Activated naive CD4-positive, alpha-beta T cell (primary cell): ENCODE measurements around the gene ARRB1.

Source experiments
- DNase-seq, 4 experiments: peaks; one replicate each; lab custom pipeline; 2025; lab: John Stamatoyannopoulos, UW

Gene ARRB1

GRCh38 chr11:75301601-75302345 is 49.7 kb downstream of the ARRB1 start:
- no peak for DNase-seq

GRCh38 chr11:75301131-75301530 is 50.3 kb downstream of the ARRB1 start:
- no peak for DNase-seq

GRCh38 chr11:75298976-75299260 is 52.5 kb downstream of the ARRB1 start:
- no peak for DNase-seq

- DNase-seq = no peak
These were observed 53.1 kb downstream of the ARRB1 start for GRCh38 chr11:75298191-75298975.

- DNase-seq = no peak
These were observed 57.6 kb downstream of the ARRB1 start for GRCh38 chr11:75293903-75294302.

GRCh38 chr11:75292943-75293342 is 58.5 kb downstream of the ARRB1 start:
- DNase-seq = no peak

- no peak for DNase-seq
These were observed 59.7 kb downstream of the ARRB1 start for GRCh38 chr11:75291741-75292140.

GRCh38 chr11:75289919-75290318 is 61.5 kb downstream of the ARRB1 start:
- no peak for DNase-seq

- DNase-seq = no peak
These were observed 62.0 kb downstream of the ARRB1 start for GRCh38 chr11:75289511-75289760.

GRCh38 chr11:75287579-75287978 is 63.9 kb downstream of the ARRB1 start:
- no peak for DNase-seq

- DNase-seq = no peak
These were observed 64.5 kb downstream of the ARRB1 start for GRCh38 chr11:75286826-75287465.

- DNase-seq = no peak
These were observed 65.6 kb downstream of the ARRB1 start for GRCh38 chr11:75285776-75286360.

GRCh38 chr11:75283391-75283931 is 68.0 kb downstream of the ARRB1 start:
- DNase-seq = no peak

- no peak for DNase-seq
These were observed 69.9 kb downstream of the ARRB1 start for GRCh38 chr11:75281469-75282095.

GRCh38 chr11:75280770-75281468 is 70.5 kb downstream of the ARRB1 start:
- no peak for DNase-seq

GRCh38 chr11:75280227-75280701 is 71.2 kb downstream of the ARRB1 start:
- peak; percentile 28 to 66 (median 50) for DNase-seq

GRCh38 chr11:75279273-75279672 is 72.2 kb downstream of the ARRB1 start:
- DNase-seq = no peak

- no peak for DNase-seq
These were observed 73.3 kb downstream of the ARRB1 start for GRCh38 chr11:75277991-75278790.

GRCh38 chr11:75277211-75277805 is 74.2 kb downstream of the ARRB1 start:
- no peak for DNase-seq

- DNase-seq = no peak
These were observed 74.8 kb downstream of the ARRB1 start for GRCh38 chr11:75276686-75277085.
